Measurements from ENCODE around the gene SNRNP40.

- TF ChIP-seq ZBTB33 (CRISPR knock-in tag; IDR thresholded peaks at IDR 0.05) (no peak), ZNF761 (CRISPR knock-in tag; conservative IDR thresholded peaks at IDR 0.05) (no peak), CHD2 (IDR thresholded peaks at IDR 0.05; ENCODE audit: low read depth, low read length) (no peak), CEBPB (IDR thresholded peaks at IDR 0.05; ENCODE audit: borderline replicate concordance, low read depth, low read length) (no peak), AGO1 (IDR thresholded peaks at IDR 0.05; ENCODE audit: low read depth, low read length, poor library complexity, severe bottlenecking) (no peak), FOSL1 (CRISPR knock-in tag; IDR thresholded peaks at IDR 0.05; ENCODE audit: borderline replicate concordance) (no peak), HMGA1 (CRISPR knock-in tag; conservative IDR thresholded peaks at IDR 0.05) (no peak), ZNF207 (IDR thresholded peaks at IDR 0.05; ENCODE audit: borderline replicate concordance) (no peak), ISL2 (CRISPR knock-in tag; IDR thresholded peaks at IDR 0.05) (no peak), POLR2A (IDR thresholded peaks at IDR 0.05; ENCODE audit: insufficient read depth in 1 of 2, low read depth in 2 of 2, low read length in 2 of 2) (no peak), EZH2 (conservative IDR thresholded peaks at IDR 0.05; ENCODE audit: low read depth, low read length) (no peak), ZNF780A (CRISPR knock-in tag; IDR thresholded peaks at IDR 0.05) (no peak), ZNF414 (CRISPR knock-in tag; IDR thresholded peaks at IDR 0.05) (no peak)
- TF ChIP-seq, protein P1, sequence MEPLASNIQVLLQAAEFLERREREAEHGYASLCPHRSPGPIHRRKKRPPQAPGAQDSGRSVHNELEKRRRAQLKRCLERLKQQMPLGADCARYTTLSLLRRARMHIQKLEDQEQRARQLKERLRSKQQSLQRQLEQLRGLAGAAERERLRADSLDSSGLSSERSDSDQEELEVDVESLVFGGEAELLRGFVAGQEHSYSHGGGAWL (CRISPR knock-in tag; IDR thresholded peaks at IDR 0.05), result no peak
These were observed 19.3 kb upstream of the SNRNP40 start for GRCh38 chr1:31315902-31316301.

Data from HepG2 (cell line).